ENCODE measurements around the gene ARL6.
"Not testable (repeated sequence)": the region's sequence is repeated elsewhere in the genome, so short reads cannot be mapped to it uniquely, and the experiment has no call there.

Gene ARL6

DNA sequence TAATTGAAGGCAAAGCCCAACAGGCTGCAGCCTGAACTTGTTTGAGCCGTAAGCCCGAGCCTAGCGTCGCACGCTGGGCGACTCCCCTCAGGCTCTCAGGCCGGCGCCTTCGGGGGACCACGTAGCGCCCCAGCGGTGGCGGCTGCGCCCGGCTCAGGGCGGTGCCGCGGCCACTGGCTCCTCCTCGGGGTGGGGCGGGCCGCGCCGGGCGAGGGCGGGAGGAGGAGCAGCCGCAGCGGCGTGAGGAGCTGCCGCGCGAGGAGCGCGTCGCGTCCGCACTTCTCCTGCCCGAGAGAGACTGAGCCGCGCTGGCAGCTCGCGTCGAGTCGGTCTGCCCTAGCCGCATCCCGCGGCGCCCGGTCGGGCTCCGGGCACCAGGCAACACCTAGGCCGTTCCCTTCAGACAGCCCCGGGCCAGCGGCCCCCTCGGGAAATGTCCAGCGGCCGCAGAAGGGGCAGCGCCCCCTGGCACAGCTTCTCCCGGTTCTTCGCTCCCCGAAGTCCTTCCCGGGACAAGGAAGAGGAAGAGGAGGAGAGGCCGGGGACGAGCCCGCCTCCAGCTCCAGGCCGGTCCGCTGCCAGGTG lies 57.3 kb downstream of the ARL6 start, which contains the start of gene CRYBG3:
CRYBG3 (plus strand) TSS at position 238 of the 585 bp plus-strand sequence; CDS start at position 434, 196 bp downstream.
- DNase-seq = peak; percentile 72

DNA sequence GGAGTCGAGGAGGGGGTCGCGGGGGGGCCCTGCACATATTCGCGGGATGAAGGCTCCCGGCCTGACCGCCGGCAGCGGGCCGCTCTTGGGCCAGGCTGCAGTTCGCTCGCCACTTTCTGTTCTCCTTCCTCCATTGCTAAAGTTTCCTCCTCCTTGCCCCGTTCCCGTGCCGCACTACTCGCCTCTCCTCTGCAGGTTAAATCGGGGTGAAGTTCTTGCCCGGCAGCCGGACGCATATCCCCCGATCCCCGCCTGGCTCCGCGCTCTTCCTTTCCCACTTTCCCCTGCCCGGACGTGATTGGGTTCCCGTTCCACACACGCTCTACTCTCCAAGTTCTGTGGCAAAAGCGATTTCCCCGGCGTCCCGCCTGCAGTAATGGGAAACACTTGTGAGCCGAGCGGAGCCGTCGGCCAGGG lies 57.8 kb downstream of the ARL6 start:
- peak; percentile 6 for DNase-seq

DNA sequence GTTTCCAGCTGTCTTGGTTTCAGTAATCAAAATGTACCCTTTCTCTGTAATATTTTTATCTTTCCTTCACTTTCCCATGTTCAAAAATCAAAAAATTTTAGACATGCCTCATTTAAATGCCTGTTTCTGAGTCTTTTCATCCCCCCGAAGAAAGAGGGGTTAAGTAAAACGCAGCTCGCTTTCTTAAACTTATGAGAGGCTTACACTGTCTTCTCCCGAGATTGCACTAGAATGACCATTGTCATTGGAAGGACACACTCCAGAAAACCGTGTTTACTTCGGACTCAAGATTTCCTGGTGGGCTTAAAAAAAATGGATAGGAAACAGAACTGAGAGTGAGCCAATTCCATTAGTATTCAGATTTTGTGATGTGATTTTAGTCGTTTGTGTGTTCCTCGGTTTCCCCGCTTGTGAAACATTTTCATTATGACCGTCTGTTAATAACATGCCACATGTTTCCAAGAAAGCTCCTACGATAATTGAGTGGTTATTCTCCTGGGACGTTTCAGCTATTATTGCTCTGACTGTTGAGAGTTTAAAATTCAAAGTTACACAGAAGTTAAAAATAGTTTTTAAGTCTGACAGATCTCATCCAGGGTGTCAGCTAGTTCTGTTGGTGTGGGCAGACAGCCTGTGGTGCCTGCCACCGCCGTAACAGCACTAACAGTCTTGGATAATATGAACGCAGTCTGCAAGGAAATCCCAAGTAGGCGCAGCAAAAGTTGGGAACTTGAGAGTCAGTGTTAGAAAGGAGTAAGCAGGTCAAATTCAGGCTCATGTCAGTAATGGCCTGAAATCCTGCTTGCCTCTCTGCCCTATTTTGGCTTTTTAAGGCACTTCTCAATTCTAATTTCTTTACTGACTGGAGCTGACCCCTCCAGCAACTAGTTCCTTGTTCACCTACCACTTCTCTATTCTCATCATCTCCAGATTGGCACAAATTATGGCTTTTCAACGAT lies 58.8 kb downstream of the ARL6 start:
- DNase-seq = no peak

DNA sequence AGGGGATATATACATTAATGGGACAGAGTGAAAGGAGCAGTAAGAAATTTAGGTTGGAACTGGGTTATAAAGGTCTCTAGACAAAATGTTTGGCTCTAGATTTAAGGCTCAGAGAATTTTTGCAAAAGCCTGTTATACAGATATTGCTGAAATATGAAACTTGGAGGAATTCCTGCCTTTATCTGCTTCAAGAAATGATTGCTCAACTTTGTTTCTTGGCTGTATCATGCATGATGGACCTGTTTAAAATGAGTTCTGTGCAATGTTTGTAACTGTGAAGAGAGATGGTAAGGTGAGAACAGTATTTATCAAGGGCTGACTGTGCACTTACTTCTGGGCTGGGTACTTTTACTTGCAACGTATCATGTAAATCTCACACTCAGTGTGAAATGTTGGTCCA lies 60.5 kb downstream of the ARL6 start:
- DNase-seq = no peak

DNA sequence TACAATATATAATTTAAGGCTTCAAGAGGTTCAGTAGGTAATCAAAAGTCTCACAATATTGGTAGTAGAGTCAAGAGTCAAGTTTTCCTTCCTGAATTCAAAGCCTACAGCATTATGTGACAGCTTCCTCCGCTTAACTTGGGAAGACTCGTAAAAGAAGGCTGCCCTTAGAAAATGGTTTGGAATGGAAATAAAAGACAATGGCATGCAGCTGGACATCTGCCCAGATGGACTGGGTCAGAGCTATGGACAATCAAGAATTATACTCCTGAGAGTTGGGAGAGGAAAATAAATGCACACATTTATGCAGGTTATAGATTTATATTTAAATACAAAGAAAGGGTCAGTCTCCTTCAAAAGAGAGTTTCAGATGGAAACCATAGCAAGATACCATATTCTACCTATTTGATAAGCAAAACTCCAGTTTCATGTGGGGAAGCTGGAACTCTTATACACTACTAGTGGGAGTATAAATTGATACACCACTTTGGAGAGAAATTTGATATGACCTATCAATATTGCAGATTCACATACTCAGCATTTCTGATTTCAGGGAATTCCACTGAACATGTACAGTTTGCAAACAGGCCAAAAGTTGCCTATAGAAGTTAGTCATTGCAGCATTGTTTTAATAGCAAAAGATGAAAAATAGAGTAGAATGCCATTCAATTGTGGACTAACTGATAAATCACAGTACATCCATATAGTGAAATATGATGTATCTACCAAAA lies 63.3 kb downstream of the ARL6 start:
- no peak for DNase-seq

DNA sequence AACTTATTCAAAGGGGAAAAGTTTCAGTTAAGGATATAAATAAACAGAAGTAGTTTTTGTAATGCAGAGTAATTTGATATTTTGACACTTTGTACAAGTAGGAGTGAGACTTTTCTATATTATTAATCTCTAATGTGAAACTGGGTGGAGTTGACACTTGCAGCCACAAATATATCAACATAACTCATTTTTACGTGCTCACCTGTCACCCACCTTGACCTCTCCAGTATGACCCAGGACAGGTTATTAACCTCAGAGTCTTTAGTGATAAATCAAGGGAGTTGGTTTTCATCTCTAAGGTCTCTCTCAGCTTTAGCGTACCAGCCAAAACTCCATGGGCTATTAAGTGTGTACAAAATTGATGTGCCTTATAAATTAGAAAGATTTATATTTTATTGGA lies 64.6 kb downstream of the ARL6 start:
- DNase-seq = no peak

DNA sequence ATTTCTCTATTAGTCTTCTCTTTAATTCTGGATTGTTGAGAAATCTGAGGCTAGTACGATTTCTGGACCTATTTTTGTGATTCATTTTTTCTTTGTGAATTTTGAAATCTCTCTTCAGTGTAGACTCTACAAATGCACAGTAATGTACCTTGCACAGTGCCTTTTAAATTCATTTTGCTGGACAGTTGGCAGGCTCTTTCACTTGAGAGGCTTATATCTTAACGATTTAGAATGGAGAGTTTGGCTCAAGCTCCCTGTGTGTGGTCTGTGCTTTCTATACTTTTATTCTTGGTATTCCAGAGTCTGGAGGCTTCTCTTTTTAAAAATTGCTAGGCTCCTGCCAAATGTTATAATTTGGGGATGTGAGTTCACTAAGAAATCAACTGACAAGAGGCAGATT lies 66.1 kb downstream of the ARL6 start:
- no peak for DNase-seq

DNA sequence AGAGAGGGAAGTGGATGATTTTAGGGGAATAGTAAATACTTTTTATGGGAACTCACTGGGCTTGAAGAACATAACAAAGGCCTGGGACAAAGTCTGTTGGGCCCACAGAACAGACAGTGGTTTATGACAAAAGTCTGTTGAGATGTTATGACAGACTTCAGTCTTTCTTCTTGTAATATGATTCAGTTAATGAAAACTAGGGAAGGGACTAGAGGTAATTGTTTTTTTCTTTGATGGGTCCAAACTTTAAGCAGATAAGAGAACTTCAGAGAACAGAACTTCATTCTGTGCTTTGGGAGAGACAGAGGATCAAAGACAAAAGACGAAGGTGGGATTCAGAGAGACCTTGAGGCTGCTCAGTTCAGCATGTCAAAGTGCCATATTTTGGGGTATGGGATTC lies 66.6 kb downstream of the ARL6 start:
- DNase-seq = no peak

DNA sequence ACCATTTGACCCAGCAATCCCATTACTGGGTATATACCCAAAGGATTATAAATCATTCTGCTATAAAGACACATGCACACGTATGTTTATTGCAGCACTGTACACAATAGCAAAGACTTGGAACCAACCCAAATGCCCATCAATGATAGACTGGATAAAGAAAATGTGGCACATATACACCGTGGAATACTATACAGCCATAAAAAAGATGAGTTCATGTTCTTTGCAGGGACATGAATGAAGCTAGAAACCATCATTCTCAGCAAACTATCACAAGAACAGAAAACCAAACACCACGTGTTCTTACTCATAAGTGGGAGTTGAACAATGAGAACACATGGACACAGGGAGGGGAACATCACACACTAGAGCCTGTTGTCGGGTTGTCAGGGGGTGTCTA lies 68.6 kb downstream of the ARL6 start:
- DNase-seq = not testable (repeated sequence)

DNA sequence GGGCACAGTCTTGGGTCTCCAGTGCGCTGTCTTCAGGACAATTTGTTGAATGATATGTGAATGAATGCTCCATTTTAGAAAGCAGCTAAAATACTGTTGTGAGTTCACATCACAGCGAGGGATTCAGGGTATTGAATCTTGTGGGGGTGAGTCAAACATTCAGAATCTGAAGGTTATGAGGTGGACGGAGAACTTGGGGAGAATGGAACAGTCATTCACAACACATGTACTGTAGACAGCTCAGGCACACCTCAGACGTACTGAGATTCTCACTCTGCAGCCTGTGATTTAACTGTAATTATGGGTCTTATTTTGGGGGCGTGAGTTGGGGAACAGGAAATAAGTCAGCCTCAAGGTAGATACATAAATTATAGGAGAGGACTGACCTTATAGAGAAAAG lies 71.2 kb downstream of the ARL6 start:
- no peak for DNase-seq

DNA sequence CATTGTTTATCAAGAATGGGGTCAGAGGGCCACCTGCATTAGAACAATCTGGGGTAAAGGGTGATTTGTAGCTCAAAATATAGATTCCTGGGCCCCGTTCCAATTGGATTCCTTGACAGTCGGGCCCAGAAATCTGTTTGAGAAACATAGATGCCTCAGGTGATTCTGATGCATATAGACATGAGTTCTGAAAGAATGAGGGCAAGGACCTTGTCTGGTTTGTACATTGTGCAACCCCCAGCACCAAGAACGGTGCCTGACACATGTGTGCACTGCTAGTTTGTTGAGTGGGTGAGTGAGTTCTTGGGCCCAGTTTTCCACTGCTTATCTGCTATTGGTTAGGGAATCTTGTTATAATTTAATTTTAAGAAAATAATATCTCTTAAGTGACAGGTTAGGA lies 73.8 kb downstream of the ARL6 start:
- no peak for DNase-seq

DNA sequence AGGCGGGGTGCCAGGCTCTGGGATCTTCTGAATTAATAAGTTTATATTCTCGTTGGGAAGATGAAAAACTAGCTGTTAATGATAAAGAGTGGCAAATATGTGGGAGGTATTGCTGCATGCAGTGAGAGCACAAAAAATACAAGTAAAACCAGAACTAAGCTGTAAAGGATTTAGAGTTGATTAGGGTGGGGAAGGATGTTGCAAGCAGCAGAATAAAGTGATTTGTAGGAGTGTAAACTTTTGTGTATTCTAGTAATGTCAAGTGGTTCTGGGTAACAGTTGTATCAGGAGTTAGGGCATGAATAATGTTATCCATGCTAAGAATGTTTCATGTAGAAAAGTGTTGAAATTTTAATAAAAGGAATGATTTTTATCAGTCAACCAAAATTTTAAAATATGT lies 75.4 kb downstream of the ARL6 start:
- no peak for DNase-seq

DNA sequence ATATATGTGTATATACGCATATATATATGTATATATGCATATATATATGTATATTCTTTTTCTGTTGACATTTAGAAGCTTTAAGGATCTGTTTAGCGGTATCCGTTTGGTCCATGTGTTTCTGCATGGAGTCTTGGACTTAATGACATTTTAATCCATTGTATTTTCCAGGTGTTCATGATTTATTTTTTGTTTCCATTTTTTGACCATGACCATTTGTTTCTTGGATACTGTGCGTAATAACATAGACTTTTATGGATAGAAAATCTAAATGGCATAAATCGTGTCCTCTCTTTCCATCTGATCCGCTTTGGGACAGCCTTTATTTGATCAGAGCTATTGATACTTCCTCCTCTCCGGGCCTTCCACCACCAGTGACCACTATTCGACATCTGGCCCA lies 76.7 kb downstream of the ARL6 start:
- no peak for DNase-seq

DNA sequence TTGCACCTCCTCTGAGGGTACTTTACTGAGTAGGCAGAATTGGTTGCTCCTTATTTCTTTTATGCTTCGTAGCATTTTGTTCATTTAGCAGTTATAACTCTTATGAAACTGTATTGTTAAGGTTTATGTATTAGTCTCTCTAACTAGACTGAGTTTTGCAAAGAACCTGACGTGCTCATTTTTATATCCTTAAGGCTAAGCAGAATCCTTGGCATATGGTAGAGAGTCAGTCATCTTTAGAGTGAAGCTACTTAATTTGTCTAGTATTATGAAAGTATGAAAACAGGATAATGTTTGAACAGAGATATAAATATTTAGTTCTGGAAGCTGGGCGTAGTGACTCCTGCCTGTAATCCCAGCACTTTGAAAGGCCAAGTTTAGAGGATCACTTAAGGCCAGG lies 77.4 kb downstream of the ARL6 start:
- no peak for DNase-seq

DNA sequence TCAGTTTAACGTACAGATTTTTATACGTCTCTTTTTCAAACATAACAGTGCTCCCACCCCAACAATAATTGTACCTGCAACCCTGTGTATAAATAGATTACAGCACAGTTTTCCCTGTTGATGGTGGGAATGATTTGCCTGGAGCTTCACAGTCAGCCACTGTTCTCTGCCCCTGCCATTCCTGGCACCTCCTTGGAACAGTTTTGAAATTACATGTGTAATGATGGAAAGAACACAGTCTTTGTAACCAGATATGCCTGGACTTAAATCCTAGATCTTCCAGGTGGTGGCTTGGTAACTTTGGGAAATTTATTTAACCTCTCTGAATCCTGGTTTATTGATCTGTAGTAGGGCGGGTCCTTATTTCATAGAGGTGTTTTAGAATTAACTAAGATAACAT lies 84.2 kb downstream of the ARL6 start:
- no peak for DNase-seq
